GM10248 (cell line): ENCODE results near the gene UBR7.
"Not testable (repeated sequence)": the region's sequence is repeated elsewhere in the genome, so short reads cannot be mapped to it uniquely, and the experiment has no call there.

Experiments used
- CTCF ChIA-PET: fragments of 300-600 bp; sonication (Branson Sonifier 250); formaldehyde crosslinking; extraction: SDS; loops from one replicate; lab custom pipeline; 2021; ENCODE audit warnings: antibody characterized with exemption; lab: Yijun Ruan, JAX
- POLR2A ChIA-PET: fragments of 350-650 bp; sonication (Branson Sonifier 250); formaldehyde crosslinking; extraction: SDS; loops from one replicate; lab custom pipeline; 2020; ENCODE audit warnings: antibody characterized with exemption; lab: Yijun Ruan, JAX
- DNase-seq: peaks from one replicate; pipeline ENCODE4 v3.0.0; 2012; ENCODE audit errors: extremely low spot score
- CTCF ChIP-seq: IDR thresholded peaks from 2 replicates; pipeline ENCODE4 v1.5.1; 2012; ENCODE audit warnings: mild to moderate bottlenecking, low read depth; ENCODE audit errors: extremely low read depth, missing control alignments, control extremely low read depth

The UBR7 gene

GRCh38 chr14:93206793-93207467 is at the start of gene UBR7, which contains the start of gene GON7:
UBR7 (plus strand) TSS chr14:93207256; CDS start chr14:93207292, 36 bp downstream.
GON7 (minus strand) TSS chr14:93207065; CDS start chr14:93207037, 28 bp downstream.
- POLR2A ChIA-PET = interaction anchor here (0.6 to 1.5 kb wide), 4 partner anchors 22 to 103 kb away, joined by 3 to 9 read pairs (median 5); partner anchors contain the start of genes LYSET and MOAP1
- peak; percentile 94 for DNase-seq
- TF ChIP-seq CTCF = peak; percentile 48
- CTCF ChIA-PET = interaction anchor here (0.7 to 5.7 kb wide), 33 partner anchors 9 to 819 kb away, joined by 3 to 38 read pairs (median 4); partner anchors contain the start of genes ITPK1, LYSET and MOAP1

GRCh38 chr14:93158349-93158748 is 48.7 kb upstream of the UBR7 start:
- CTCF ChIA-PET, POLR2A ChIA-PET, DNase-seq: not testable (repeated sequence)

GRCh38 chr14:93159625-93160352 is 47.3 kb upstream of the UBR7 start:
- POLR2A ChIA-PET = not testable (repeated sequence)

GRCh38 chr14:93160353-93160801 is 46.7 kb upstream of the UBR7 start:
- peak; percentile 26 for TF ChIP-seq CTCF

More at GRCh38 chr14:93159625-93160352, 47.3 kb upstream of the UBR7 start:
- not testable (repeated sequence) for DNase-seq
- CTCF ChIA-PET = interaction anchor here (1.2 to 2.0 kb wide), 6 partner anchors 9 to 204 kb away, joined by 3 to 7 read pairs (median 4); no protein-coding TSS in a partner anchor

GRCh38 chr14:93161411-93161940 is 45.6 kb upstream of the UBR7 start:
- ChIA-PET CTCF (interaction anchor here (0.9 to 2.0 kb wide), 5 partner anchors 17 to 49 kb away, joined by 3 to 7 read pairs (median 5); no protein-coding TSS in a partner anchor), POLR2A (no interaction called here)
- no peak for DNase-seq
- TF ChIP-seq CTCF = no peak

More at GRCh38 chr14:93160353-93160801, 46.7 kb upstream of the UBR7 start:
- POLR2A ChIA-PET = no interaction called here
- CTCF ChIA-PET = interaction anchor here (0.9 to 2.0 kb wide), 9 partner anchors 8 to 205 kb away, joined by 3 to 7 read pairs (median 4); no protein-coding TSS in a partner anchor
- no peak for DNase-seq

GRCh38 chr14:93163564-93163963 is 43.5 kb upstream of the UBR7 start:
- no peak for TF ChIP-seq CTCF
- CTCF ChIA-PET = interaction anchor here (0.7 to 1.5 kb wide), 4 partner anchors 12 to 50 kb away, joined by 3 to 8 read pairs (median 4); no protein-coding TSS in a partner anchor
- POLR2A ChIA-PET = no interaction called here
- no peak for DNase-seq

GRCh38 chr14:93165271-93166265 is 41.5 kb upstream of the UBR7 start:
- CTCF ChIA-PET = interaction anchor here (1.2 kb wide), 1 partner anchor 12 kb away, joined by 3 read pairs; no protein-coding TSS in a partner anchor
- POLR2A ChIA-PET, DNase-seq: not testable (repeated sequence)

GRCh38 chr14:93168610-93169009 is 38.4 kb upstream of the UBR7 start:
- POLR2A ChIA-PET, DNase-seq: not testable (repeated sequence)
- CTCF ChIA-PET = interaction anchor here (1.1 to 2.5 kb wide), 8 partner anchors 9 to 57 kb away, joined by 3 to 15 read pairs (median 4); partner anchors contain the start of genes LYSET and MOAP1

- CTCF ChIA-PET = interaction anchor here (1.3 to 2.5 kb wide), 6 partner anchors 9 to 58 kb away, joined by 3 to 15 read pairs (median 4); partner anchors contain the start of genes LYSET and MOAP1
- DNase-seq, POLR2A ChIA-PET: not testable (repeated sequence)
Observed at GRCh38 chr14:93169619-93170018, 37.4 kb upstream of the UBR7 start.

GRCh38 chr14:93170141-93170540 is 36.9 kb upstream of the UBR7 start:
- CTCF ChIA-PET = interaction anchor here (1.3 to 2.5 kb wide), 4 partner anchors 8 to 57 kb away, joined by 3 to 15 read pairs (median 4); no protein-coding TSS in a partner anchor
- POLR2A ChIA-PET, DNase-seq: not testable (repeated sequence)
